Coronary artery (tissue), 2 donors: Measurements from ENCODE around the gene MAPKAP1.

Experiments used
- DNase-seq: peaks from one replicate; pipeline ENCODE4 v3.0.0-alpha.2; 2017; ENCODE audit warnings: low spot score
- H3K27ac ChIP-seq, 2 donors: fragments of 200-600 bp; sonication (generic); one replicate each; pipeline ENCODE4 v1.5.1; 2016 to 2019
- H3K4me3 ChIP-seq: fragments of 200-600 bp; sonication (generic); 2 replicates; pipeline ENCODE4 v1.5.1; 2016; ENCODE audit warnings: mild to moderate bottlenecking, moderate library complexity
- CTCF ChIP-seq: fragments of 200-600 bp; sonication (generic); IDR thresholded peaks from one replicate; pipeline ENCODE4 v1.5.1; 2019; ENCODE audit warnings: antibody characterized with exemption

The MAPKAP1 gene

GRCh38 chr9:125601961-125602360 is 105.0 kb downstream of the MAPKAP1 start:
- no peak for TF ChIP-seq CTCF
- Histone ChIP-seq H3K4me3 (no peak overlapping the region), H3K27ac (no peak overlapping the region)
- no peak for DNase-seq

GRCh38 chr9:125600194-125600593 is 106.8 kb downstream of the MAPKAP1 start:
- DNase-seq, result no peak
- no peak for TF ChIP-seq CTCF
- no peak overlapping the region for H3K27ac ChIP-seq
- no peak overlapping the region for H3K4me3 ChIP-seq

- no peak overlapping the region for H3K27ac ChIP-seq
- TF ChIP-seq CTCF, result no peak
- DNase-seq, result no peak
- no peak overlapping the region for H3K4me3 ChIP-seq
These were observed 112.8 kb downstream of the MAPKAP1 start for GRCh38 chr9:125594223-125594610.

- DNase-seq, result no peak
- no peak for TF ChIP-seq CTCF
These were observed 113.3 kb downstream of the MAPKAP1 start for GRCh38 chr9:125593581-125594222.

GRCh38 chr9:125591888-125592287 is 115.1 kb downstream of the MAPKAP1 start:
- DNase-seq, result no peak
- Histone ChIP-seq H3K27ac (no peak overlapping the region), H3K4me3 (no peak overlapping the region)
- TF ChIP-seq CTCF, result no peak

More at GRCh38 chr9:125593581-125594222, 113.3 kb downstream of the MAPKAP1 start:
- Histone ChIP-seq H3K4me3 (no peak overlapping the region), H3K27ac (no peak overlapping the region)

- Histone ChIP-seq H3K4me3 (no peak overlapping the region), H3K27ac (no peak overlapping the region)
- no peak for DNase-seq
- no peak for TF ChIP-seq CTCF
These were observed 115.8 kb downstream of the MAPKAP1 start for GRCh38 chr9:125591245-125591644.

- Histone ChIP-seq H3K4me3 (no peak overlapping the region), H3K27ac (no peak overlapping the region)
- DNase-seq, result no peak
- no peak for TF ChIP-seq CTCF
These were observed 117.7 kb downstream of the MAPKAP1 start for GRCh38 chr9:125589287-125589686.
